Osteoblast (primary cell): ENCODE measurements around the gene GRID2IP. TPM values are rescaled to one million over a fixed set of nuclear protein-coding genes. Genes with fewer than 3 reads are reported as not detected.
A peak's percentile ranks its signal among the peaks of the same experiment; 100 is the strongest.

ENCODE experiments used
- DNase-seq: peaks from one replicate; pipeline ENCODE4 v3.0.0; 2011; ENCODE audit warnings: low spot score, mixed read lengths; ENCODE audit not compliant: insufficient read length; ENCODE audit errors: missing footprints
- H2AFZ ChIP-seq: 2 replicates; pipeline ENCODE4 v1.6.0; 2011; ENCODE audit warnings: mild to moderate bottlenecking, low read length
- H3K27ac ChIP-seq: 2 replicates; pipeline ENCODE4 v1.5.1; 2011; ENCODE audit warnings: mild to moderate bottlenecking, low read depth, low read length, moderate library complexity
- H3K27me3 ChIP-seq: 2 replicates; pipeline ENCODE4 v1.6.0; 2012; ENCODE audit warnings: mild to moderate bottlenecking, control low read depth, inconsistent platforms, low read length, moderate library complexity; ENCODE audit not compliant: insufficient read depth
- H3K36me3 ChIP-seq: 2 replicates; pipeline ENCODE4 v1.5.1; 2011; ENCODE audit warnings: mild to moderate bottlenecking, low read length, control low read depth, moderate library complexity; ENCODE audit not compliant: insufficient read depth
- H3K4me1 ChIP-seq: 2 replicates; pipeline ENCODE4 v1.5.1; 2011; ENCODE audit warnings: mild to moderate bottlenecking, low read length, control low read depth, moderate library complexity; ENCODE audit not compliant: insufficient read depth
- H3K4me2 ChIP-seq: 2 replicates; pipeline ENCODE4 v1.6.0; 2011; ENCODE audit warnings: mild to moderate bottlenecking, low read length; ENCODE audit not compliant: insufficient read depth
- H3K4me3 ChIP-seq: fragments of 200-600 bp; sonication (generic); 3 replicates; pipeline ENCODE4 v1.5.1; 2012; ENCODE audit warnings: mild to moderate bottlenecking, low read length, inconsistent platforms; ENCODE audit not compliant: insufficient read depth
- H3K79me2 ChIP-seq: 2 replicates; pipeline ENCODE4 v1.6.0; 2012; ENCODE audit warnings: mild to moderate bottlenecking, low read length, control low read depth, inconsistent platforms; ENCODE audit not compliant: insufficient read depth
- H3K9me3 ChIP-seq: 2 replicates; pipeline ENCODE4 v1.5.1; 2011; ENCODE audit warnings: low read depth, low read length, control low read depth
- H4K20me1 ChIP-seq: 2 replicates; pipeline ENCODE4 v1.6.0; 2012; ENCODE audit warnings: mild to moderate bottlenecking, low read length, control low read depth; ENCODE audit not compliant: insufficient read depth
- CTCF ChIP-seq: IDR thresholded peaks from 2 replicates; pipeline ENCODE4 v1.5.1; 2011; ENCODE audit warnings: mild to moderate bottlenecking, low read depth, low read length, moderate library complexity; ENCODE audit errors: extremely low read depth
- total RNA-seq: library from RNA; depleted of rRNA; stranded (reverse); fragments of >200 nt; gene quantifications from 2 replicates; pipeline ENCODE4 v1.2.3, GENCODE V29; 2012

Gene GRID2IP
- total RNA-seq, 1 donor: not detected

GRCh38 chr7:6494365-6494764, 56.9 kb downstream of the GRID2IP start:
- Histone ChIP-seq H3K4me2 (no peak overlapping the region), H3K4me3 (no peak overlapping the region), H3K79me2 (no peaks in the 10 kb centered on the region), H3K9me3 (no peaks in the 10 kb centered on the region), H2AFZ (no peak overlapping the region), H4K20me1 (no peaks in the 10 kb centered on the region), H3K27ac (no peak overlapping the region), H3K36me3 (no peaks in the 10 kb centered on the region), H3K4me1 (no peaks in the 10 kb centered on the region), H3K27me3 (peaks cover 19% of the 10 kb centered on the region)
- no peak for DNase-seq
- no peak for TF ChIP-seq CTCF

GRCh38 chr7:6491194-6491593, 60.1 kb downstream of the GRID2IP start:
- Histone ChIP-seq H2AFZ (no peak overlapping the region), H3K27me3 (peaks cover 19% of the 10 kb centered on the region), H3K4me1 (no peaks in the 10 kb centered on the region), H3K27ac (no peak overlapping the region), H3K4me2 (no peak overlapping the region), H3K9me3 (no peaks in the 10 kb centered on the region), H4K20me1 (no peaks in the 10 kb centered on the region), H3K4me3 (no peak overlapping the region), H3K36me3 (no peaks in the 10 kb centered on the region), H3K79me2 (no peaks in the 10 kb centered on the region)
- DNase-seq: no peak
- TF ChIP-seq CTCF: no peak

- Histone ChIP-seq H2AFZ (no peak overlapping the region), H3K79me2 (no peaks in the 10 kb centered on the region), H3K27ac (no peak overlapping the region), H3K36me3 (no peaks in the 10 kb centered on the region), H4K20me1 (no peaks in the 10 kb centered on the region), H3K4me3 (no peak overlapping the region), H3K27me3 (peaks cover 19% of the 10 kb centered on the region), H3K4me2 (no peak overlapping the region), H3K4me1 (peaks cover 2% of the 10 kb centered on the region), H3K9me3 (no peaks in the 10 kb centered on the region)
- TF ChIP-seq CTCF: no peak
- DNase-seq: no peak
Measured at GRCh38 chr7:6489612-6490011, 61.6 kb downstream of the GRID2IP start.

- H2AFZ ChIP-seq: no peak overlapping the region
- H3K9me3 ChIP-seq: no peaks in the 10 kb centered on the region
- peaks cover 4% of the 10 kb centered on the region for H3K36me3 ChIP-seq
- TF ChIP-seq CTCF: no peak
- peaks cover 10% of the 10 kb centered on the region for H4K20me1 ChIP-seq
- no peak overlapping the region for H3K4me3 ChIP-seq
- H3K27ac ChIP-seq: no peak overlapping the region
- no peak overlapping the region for H3K4me2 ChIP-seq
- DNase-seq: peak; percentile 46
- H3K27me3 ChIP-seq: peaks cover 13% of the 10 kb centered on the region
- H3K4me1 ChIP-seq: peaks cover 12% of the 10 kb centered on the region
- H3K79me2 ChIP-seq: peaks cover 18% of the 10 kb centered on the region
Measured at GRCh38 chr7:6487184-6487545, 64.1 kb downstream of the GRID2IP start.
